ENCODE results near the gene SLC7A11. TPM values are rescaled to one million over a fixed set of nuclear protein-coding genes. Genes with fewer than 3 reads are reported as not detected.
A peak's percentile ranks its signal among the peaks of the same experiment; 100 is the strongest.

SLC7A11 gene
- total RNA-seq, 2 donors from 2014 or later: 1.5 to 5.0 TPM

GRCh38 chr4:138202686-138203085, 39.5 kb downstream of the SLC7A11 start:
- DNase-seq (ENCODE audit: low spot score): no peak
- Histone ChIP-seq H3K4me3 (no peak overlapping the region), H3K27ac (no peak overlapping the region), H3K27me3 (no peaks in the 10 kb centered on the region), H3K4me1 (peaks cover 0 to 6% of the 10 kb centered on the region in 2 donors), H3K9me3 (no peaks in the 10 kb centered on the region), H3K36me3 (no peaks in the 10 kb centered on the region)
- TF ChIP-seq, protein P1, sequence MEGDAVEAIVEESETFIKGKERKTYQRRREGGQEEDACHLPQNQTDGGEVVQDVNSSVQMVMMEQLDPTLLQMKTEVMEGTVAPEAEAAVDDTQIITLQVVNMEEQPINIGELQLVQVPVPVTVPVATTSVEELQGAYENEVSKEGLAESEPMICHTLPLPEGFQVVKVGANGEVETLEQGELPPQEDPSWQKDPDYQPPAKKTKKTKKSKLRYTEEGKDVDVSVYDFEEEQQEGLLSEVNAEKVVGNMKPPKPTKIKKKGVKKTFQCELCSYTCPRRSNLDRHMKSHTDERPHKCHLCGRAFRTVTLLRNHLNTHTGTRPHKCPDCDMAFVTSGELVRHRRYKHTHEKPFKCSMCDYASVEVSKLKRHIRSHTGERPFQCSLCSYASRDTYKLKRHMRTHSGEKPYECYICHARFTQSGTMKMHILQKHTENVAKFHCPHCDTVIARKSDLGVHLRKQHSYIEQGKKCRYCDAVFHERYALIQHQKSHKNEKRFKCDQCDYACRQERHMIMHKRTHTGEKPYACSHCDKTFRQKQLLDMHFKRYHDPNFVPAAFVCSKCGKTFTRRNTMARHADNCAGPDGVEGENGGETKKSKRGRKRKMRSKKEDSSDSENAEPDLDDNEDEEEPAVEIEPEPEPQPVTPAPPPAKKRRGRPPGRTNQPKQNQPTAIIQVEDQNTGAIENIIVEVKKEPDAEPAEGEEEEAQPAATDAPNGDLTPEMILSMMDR (IDR thresholded peaks at IDR 0.05): no peak

DNA sequence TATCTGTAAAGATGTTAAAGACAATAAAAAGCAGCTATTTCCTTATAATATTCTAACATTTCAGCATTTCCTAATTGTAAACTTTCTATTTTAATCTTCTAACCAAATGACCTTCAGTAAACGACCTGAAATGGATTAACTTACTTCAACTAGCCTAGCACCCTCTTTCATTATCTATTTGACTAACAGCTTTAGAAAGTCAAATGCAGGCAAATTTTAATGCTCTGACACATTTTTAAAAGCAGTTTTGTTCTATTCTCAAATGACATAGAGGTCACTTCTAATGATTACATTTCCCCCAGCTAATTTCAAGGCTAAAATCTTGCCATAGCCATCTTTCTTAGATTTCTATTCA, 41.9 kb downstream of the SLC7A11 start:
- Histone ChIP-seq H3K4me3 (no peak overlapping the region), H3K27ac (peak overlapping the region in 1 of 2 donors; percentile 39), H3K27me3 (no peaks in the 10 kb centered on the region), H3K36me3 (no peaks in the 10 kb centered on the region), H3K4me1 (peaks cover 0 to 10% of the 10 kb centered on the region in 2 donors), H3K9me3 (no peaks in the 10 kb centered on the region)
- TF ChIP-seq, protein P1 (IDR thresholded peaks at IDR 0.05): no peak
- no peak for DNase-seq (ENCODE audit: low spot score)

DNA sequence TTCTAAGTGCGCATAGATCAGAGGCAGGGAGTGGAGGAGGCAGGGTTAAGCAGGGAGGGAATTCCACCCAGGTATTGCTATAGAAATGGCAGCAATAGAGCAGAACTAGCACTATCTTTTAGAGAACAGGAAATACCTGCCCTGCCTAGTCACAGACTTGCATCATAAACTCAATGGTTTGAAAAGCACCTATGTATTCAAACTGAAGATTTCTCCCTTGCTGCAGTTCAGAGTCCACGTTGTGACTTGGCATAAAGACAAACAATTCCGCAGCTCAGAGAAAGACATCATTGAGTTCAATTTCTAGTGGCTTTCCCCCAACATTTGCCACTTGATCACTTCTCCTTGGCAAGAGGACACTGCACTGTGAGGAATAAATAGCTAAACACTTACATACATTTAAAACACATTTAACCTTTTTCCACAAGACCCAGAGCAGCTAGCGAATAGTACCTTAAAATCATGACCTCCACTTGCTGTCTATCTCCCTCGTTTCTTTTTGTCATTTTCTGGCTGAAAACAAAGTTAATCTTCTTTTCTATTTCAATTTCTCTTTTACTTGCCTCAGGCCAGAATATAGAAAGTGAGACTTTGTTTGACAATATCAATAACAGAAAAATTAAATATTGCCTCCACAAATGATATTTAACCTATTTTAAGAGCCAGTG, 42.4 kb downstream of the SLC7A11 start:
- Histone ChIP-seq H3K36me3 (no peaks in the 10 kb centered on the region), H3K4me3 (no peak overlapping the region), H3K27me3 (no peaks in the 10 kb centered on the region), H3K9me3 (no peaks in the 10 kb centered on the region), H3K4me1 (peaks cover 0 to 10% of the 10 kb centered on the region in 2 donors), H3K27ac (peak overlapping the region in 1 of 2 donors; percentile 39)
- TF ChIP-seq, protein P1 (IDR thresholded peaks at IDR 0.05): no peak
- DNase-seq (ENCODE audit: low spot score): no peak

DNA sequence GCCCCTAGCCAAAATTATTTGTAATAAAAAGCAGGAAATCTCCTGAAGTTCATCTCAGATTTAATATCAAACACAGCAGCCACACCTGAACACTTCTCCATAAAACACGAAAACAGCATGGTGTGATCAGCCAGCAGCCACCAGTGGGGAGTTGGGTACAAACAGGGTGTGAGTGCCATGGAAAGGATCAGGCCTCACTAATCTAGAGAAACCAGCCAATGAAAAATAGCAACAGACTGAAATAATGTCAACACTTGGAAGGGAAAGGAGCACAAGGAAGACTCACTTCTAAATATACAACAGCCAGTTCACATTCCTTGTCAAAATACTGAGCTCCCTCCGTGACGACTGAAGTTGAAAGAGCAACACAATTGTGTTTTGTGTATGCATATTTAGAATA, 46.0 kb downstream of the SLC7A11 start:
- DNase-seq (ENCODE audit: low spot score): no peak
- Histone ChIP-seq H3K27me3 (no peaks in the 10 kb centered on the region), H3K27ac (peak overlapping the region; percentile 24 to 81), H3K36me3 (no peaks in the 10 kb centered on the region), H3K9me3 (no peaks in the 10 kb centered on the region), H3K4me3 (no peak overlapping the region), H3K4me1 (peaks cover 0 to 10% of the 10 kb centered on the region in 2 donors)
- TF ChIP-seq, protein P1 (IDR thresholded peaks at IDR 0.05): no peak

DNA sequence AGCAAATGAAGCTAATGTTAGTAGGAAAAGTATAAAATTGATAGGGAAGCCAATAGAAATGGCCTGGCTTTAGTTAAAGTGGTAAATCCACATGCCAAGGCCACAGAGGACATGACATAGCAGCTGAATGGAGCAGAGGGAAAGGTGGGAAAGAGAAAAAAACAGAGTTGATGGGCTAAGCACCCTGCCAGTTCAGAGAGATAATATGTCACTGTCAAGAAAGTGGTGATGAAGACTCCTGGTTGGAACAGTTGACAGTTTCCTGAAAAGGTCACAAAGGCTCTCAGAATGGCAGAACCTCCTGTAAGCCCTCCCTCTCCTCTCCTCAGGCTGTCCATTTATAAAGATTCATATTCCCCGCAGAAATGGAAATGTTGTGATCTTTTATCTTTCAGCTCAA, 48.2 kb downstream of the SLC7A11 start:
- Histone ChIP-seq H3K9me3 (no peaks in the 10 kb centered on the region), H3K36me3 (no peaks in the 10 kb centered on the region), H3K27ac (peak overlapping the region; percentile 24 to 81), H3K4me1 (peaks cover 0 to 4% of the 10 kb centered on the region in 2 donors), H3K4me3 (no peak overlapping the region), H3K27me3 (no peaks in the 10 kb centered on the region)
- TF ChIP-seq, protein P1 (IDR thresholded peaks at IDR 0.05): no peak
- DNase-seq (ENCODE audit: low spot score): no peak

- DNase-seq (ENCODE audit: low spot score): no peak
Measured at GRCh38 chr4:138192113-138192512, 50.0 kb downstream of the SLC7A11 start.

More at GRCh38 chr4:138192113-138192512, 50.0 kb downstream of the SLC7A11 start:
- H3K4me1 ChIP-seq: peaks cover 0 to 4% of the 10 kb centered on the region in 2 donors
- TF ChIP-seq, protein P1 (IDR thresholded peaks at IDR 0.05): no peak
- H3K9me3 ChIP-seq: no peaks in the 10 kb centered on the region
- no peak overlapping the region for H3K4me3 ChIP-seq
- H3K27ac ChIP-seq: no peak overlapping the region
- H3K27me3 ChIP-seq: no peaks in the 10 kb centered on the region
- H3K36me3 ChIP-seq: no peaks in the 10 kb centered on the region
